Caco-2 (cell line): ENCODE measurements around the gene KSR2. TPM values are rescaled to one million over a fixed set of nuclear protein-coding genes. Genes with fewer than 3 reads are reported as not detected.

Experiments used
- BruUV-seq: library from RNA; stranded (reverse); fragments of 400-500 nt; replicated peaks from 2 replicates; lab custom pipeline; 2021; lab: Mats Ljungman, UMichigan
- CTCF ChIA-PET: fragments of 300-600 bp; sonication (Branson Sonifier 250); formaldehyde crosslinking; loops from one replicate; lab custom pipeline; 2022; ENCODE audit warnings: antibody characterized with exemption; lab: Charles Lee
- POLR2A ChIA-PET: fragments of 300-600 bp; sonication (Branson Sonifier 250); formaldehyde crosslinking; loops from one replicate; lab custom pipeline; 2022; ENCODE audit warnings: antibody characterized with exemption; lab: Charles Lee
- DNase-seq, 2 experiments: peaks; one replicate each; pipeline versions ENCODE4 v3.0.0 to v3.0.0-alpha.2; 2020 to 2022
- H3K27me3 ChIP-seq: replicated peaks from 2 replicates; pipeline ENCODE4 v1.6.0; 2011; ENCODE audit warnings: low read length; ENCODE audit not compliant: control insufficient read depth, insufficient read depth
- H3K36me3 ChIP-seq: 2 replicates; pipeline ENCODE4 v1.5.1; 2011; ENCODE audit warnings: low read length; ENCODE audit not compliant: control insufficient read depth, insufficient read depth
- H3K4me1 ChIP-seq: fragments of 250-450 bp; sonication (Bioruptor Pico); 2 replicates; pipeline ENCODE4 v1.5.1; 2020; ENCODE audit warnings: mild to moderate bottlenecking
- H3K4me3 ChIP-seq: 2 replicates; pipeline ENCODE4 v1.5.1; 2011; ENCODE audit warnings: low read depth, mild to moderate bottlenecking, control low read depth, low read length
- H3K9me3 ChIP-seq: fragments of 250-450 bp; sonication (Bioruptor Pico); 2 replicates; pipeline ENCODE4 v1.5.1; 2020; ENCODE audit warnings: mild to moderate bottlenecking, moderate library complexity
- H3K27ac Mint-ChIP-seq: one replicate; pipeline ENCODE4 v1.8.0; 2022; ENCODE audit warnings: mixed read lengths; ENCODE audit not compliant: unreplicated experiment
- H3K27me3 Mint-ChIP-seq: one replicate; pipeline ENCODE4 v1.8.0; 2022; ENCODE audit warnings: mixed read lengths; ENCODE audit not compliant: insufficient read depth, unreplicated experiment
- H3K36me3 Mint-ChIP-seq: one replicate; pipeline ENCODE4 v1.8.0; 2022; ENCODE audit warnings: mild to moderate bottlenecking, mixed read lengths; ENCODE audit not compliant: insufficient read depth, unreplicated experiment
- H3K4me1 Mint-ChIP-seq: one replicate; pipeline ENCODE4 v1.8.0; 2022; ENCODE audit warnings: low read depth, mixed read lengths; ENCODE audit not compliant: unreplicated experiment
- H3K4me3 Mint-ChIP-seq: one replicate; pipeline ENCODE4 v1.8.0; 2022; ENCODE audit warnings: mild to moderate bottlenecking, moderate library complexity, mixed read lengths; ENCODE audit not compliant: unreplicated experiment
- H3K9me3 Mint-ChIP-seq: one replicate; pipeline ENCODE4 v1.8.0; 2022; ENCODE audit warnings: mixed read lengths; ENCODE audit not compliant: unreplicated experiment
- intact Hi-C: fragments of 100-400 bp; cut with micrococcal nuclease; formaldehyde crosslinking; loops from one replicate; pipeline ENCODE4 v1.10.0; 2022; ENCODE audit not compliant: unreplicated experiment
- total RNA-seq: library from RNA; stranded (reverse); gene quantifications from 2 replicates; pipeline ENCODE4 v1.2.3, GENCODE V29; 2022
- TF ChIP-seq, protein P1 (sequence below), 2 experiments: fragments of 200-600 bp in 1 of 2; IDR thresholded peaks; 1 replicate in 1 of 2; 2 replicates in 1 of 2; pipeline versions ENCODE4 v1.5.1 to v1.8.0; 2011 to 2022; ENCODE audit warnings: antibody characterized with exemption in 1 of 2, control low read depth in 1 of 2, inconsistent platforms in 1 of 2, low read depth in 1 of 2, low read length in 1 of 2, mild to moderate bottlenecking in 1 of 2, moderate library complexity in 1 of 2; ENCODE audit not compliant: insufficient read depth in 1 of 2, severe bottlenecking in 1 of 2, unreplicated experiment in 1 of 2

KSR2 gene
- total RNA-seq, 1 experiment from 2014 or later: 0.66 TPM

DNA sequence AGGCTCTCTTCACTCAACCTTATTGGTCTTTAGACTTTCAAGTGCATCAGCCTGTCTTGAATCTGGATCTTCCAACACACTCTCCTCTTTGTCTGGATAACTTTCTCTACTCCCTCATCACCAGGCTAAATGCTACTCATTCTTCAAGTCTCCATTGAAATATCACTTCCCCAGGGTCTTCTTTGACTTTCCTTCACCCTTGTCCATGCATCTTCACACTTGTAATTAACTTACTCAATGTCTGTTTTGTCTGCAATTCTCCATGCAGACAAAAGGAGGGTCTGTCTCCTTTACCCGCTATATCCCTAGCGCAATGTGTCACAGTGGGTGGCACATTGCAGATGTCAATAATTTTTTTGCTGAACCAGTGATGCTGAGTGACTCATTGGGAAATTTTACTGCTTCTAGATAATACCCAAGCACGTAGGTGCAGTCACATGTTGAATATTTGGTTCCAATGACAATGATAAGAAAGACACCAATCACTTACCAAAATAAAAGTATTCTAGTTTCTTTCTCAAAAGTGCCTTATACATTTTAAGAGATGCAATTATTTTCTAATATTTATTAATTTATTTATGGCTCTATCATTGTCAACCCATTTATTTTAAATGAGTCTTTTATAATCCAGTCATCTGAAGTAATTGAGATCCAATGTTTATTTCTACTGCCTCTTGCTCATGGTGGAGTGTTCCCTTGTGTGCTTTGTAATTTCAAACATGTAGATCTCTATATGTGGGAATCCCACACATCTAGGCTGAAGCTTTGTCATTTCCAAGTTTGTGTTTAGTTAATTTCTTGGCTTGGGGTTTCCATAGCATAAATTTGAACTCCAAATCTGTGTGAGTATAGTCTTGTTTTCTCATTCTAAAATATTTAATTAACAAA, 26.0 kb upstream of the KSR2 start:
- Mint-ChIP-seq H3K36me3 (no peaks in the 10 kb centered on the region), H3K9me3 (peaks cover 6% of the 10 kb centered on the region), H3K4me3 (no peak overlapping the region), H3K4me1 (no peaks in the 10 kb centered on the region), H3K27ac (no peak overlapping the region), H3K27me3 (peaks cover 4% of the 10 kb centered on the region)
- ChIA-PET CTCF (no interaction called here), POLR2A (no interaction called here)
- H3K4me3 ChIP-seq: no peak overlapping the region
- TF ChIP-seq, protein P1, sequence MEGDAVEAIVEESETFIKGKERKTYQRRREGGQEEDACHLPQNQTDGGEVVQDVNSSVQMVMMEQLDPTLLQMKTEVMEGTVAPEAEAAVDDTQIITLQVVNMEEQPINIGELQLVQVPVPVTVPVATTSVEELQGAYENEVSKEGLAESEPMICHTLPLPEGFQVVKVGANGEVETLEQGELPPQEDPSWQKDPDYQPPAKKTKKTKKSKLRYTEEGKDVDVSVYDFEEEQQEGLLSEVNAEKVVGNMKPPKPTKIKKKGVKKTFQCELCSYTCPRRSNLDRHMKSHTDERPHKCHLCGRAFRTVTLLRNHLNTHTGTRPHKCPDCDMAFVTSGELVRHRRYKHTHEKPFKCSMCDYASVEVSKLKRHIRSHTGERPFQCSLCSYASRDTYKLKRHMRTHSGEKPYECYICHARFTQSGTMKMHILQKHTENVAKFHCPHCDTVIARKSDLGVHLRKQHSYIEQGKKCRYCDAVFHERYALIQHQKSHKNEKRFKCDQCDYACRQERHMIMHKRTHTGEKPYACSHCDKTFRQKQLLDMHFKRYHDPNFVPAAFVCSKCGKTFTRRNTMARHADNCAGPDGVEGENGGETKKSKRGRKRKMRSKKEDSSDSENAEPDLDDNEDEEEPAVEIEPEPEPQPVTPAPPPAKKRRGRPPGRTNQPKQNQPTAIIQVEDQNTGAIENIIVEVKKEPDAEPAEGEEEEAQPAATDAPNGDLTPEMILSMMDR (IDR thresholded peaks at IDR 0.05; ENCODE audit: insufficient read depth in 1 of 2, low read depth in 1 of 2, low read length in 1 of 2, severe bottlenecking in 1 of 2, unreplicated experiment in 1 of 2): no peak
- BruUV-seq: no TSS peak
- no peaks in the 10 kb centered on the region for H3K27me3 ChIP-seq
- no peaks in the 10 kb centered on the region for H3K9me3 ChIP-seq
- H3K36me3 ChIP-seq: no peaks in the 10 kb centered on the region
- intact Hi-C loops: no loop called here
- DNase-seq: no peak
- no peaks in the 10 kb centered on the region for H3K4me1 ChIP-seq

DNA sequence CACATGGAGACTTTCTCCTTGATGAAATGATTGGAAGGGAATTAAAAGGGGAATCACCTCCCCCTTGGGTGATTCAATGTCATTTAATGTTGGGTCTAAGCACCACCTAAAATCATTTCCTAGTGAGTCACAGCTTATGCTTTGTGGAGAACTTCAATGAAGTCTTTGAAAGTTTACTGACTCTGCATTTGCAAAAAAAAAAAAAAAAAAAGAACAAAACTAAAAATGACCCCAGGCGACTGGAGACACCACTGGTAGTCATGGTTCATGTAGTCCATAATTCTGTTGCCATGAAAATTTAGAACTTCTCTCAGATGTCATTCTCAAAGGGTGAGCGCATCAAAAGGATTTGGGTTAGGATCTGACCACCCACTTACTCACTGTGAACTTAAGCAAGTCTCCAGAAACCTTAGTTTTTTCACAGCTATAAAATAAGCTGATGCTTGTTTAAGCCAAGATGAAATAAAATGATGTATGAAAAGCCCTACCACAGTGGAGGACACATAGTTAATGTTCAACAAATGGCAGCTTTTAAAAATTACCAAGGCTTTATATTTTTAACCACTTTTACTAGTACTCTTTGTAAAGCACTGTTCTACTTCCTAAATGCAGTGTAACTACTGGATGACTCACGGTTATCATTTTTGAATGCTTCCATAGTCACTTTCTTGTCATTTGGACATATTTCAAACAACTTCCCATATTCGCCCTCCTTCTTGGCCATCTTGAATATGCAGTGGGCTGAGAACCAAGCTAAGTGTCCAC, 18.1 kb upstream of the KSR2 start:
- H3K36me3 ChIP-seq: no peaks in the 10 kb centered on the region
- Mint-ChIP-seq H3K4me1 (no peaks in the 10 kb centered on the region), H3K27me3 (peaks cover 4% of the 10 kb centered on the region), H3K4me3 (no peak overlapping the region), H3K27ac (no peak overlapping the region), H3K9me3 (no peaks in the 10 kb centered on the region), H3K36me3 (no peaks in the 10 kb centered on the region)
- ChIA-PET CTCF (no interaction called here), POLR2A (no interaction called here)
- no peaks in the 10 kb centered on the region for H3K9me3 ChIP-seq
- no peaks in the 10 kb centered on the region for H3K27me3 ChIP-seq
- no peak for DNase-seq
- no peaks in the 10 kb centered on the region for H3K4me1 ChIP-seq
- BruUV-seq: no TSS peak
- no peak overlapping the region for H3K4me3 ChIP-seq
- intact Hi-C loops: no loop called here
- TF ChIP-seq, protein P1 (IDR thresholded peaks at IDR 0.05; ENCODE audit: insufficient read depth in 1 of 2, low read depth in 1 of 2, low read length in 1 of 2, severe bottlenecking in 1 of 2, unreplicated experiment in 1 of 2): no peak

DNA sequence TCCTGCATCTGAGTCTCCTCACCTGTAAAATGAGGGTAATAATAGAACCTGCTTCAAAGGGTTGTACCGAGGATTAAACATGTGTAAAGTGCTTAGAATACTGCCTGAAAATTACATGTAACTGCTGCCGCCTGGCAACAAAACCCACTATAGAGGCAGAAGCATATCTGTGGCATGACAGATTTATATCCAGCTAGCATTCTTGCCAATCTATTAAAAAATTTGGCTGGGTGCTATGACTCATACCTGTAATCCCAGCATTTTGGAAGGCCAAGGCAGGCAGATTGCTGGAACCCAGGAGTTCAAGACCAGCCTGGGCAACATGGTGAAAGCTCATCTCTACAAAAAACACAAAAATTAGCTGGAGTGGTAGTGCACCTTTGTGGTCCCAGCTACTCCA, 16.4 kb upstream of the KSR2 start:
- intact Hi-C loops: no loop called here
- DNase-seq: no peak
- ChIA-PET CTCF (no interaction called here), POLR2A (no interaction called here)
- no peaks in the 10 kb centered on the region for H3K9me3 Mint-ChIP-seq
- BruUV-seq: no TSS peak
- Histone ChIP-seq H3K36me3 (no peaks in the 10 kb centered on the region), H3K27me3 (no peaks in the 10 kb centered on the region), H3K4me3 (no peak overlapping the region), H3K9me3 (no peaks in the 10 kb centered on the region), H3K4me1 (no peaks in the 10 kb centered on the region)
- H3K27ac Mint-ChIP-seq: no peak overlapping the region
- no peaks in the 10 kb centered on the region for H3K4me1 Mint-ChIP-seq
- no peaks in the 10 kb centered on the region for H3K36me3 Mint-ChIP-seq
- no peak overlapping the region for H3K4me3 Mint-ChIP-seq
- TF ChIP-seq, protein P1 (IDR thresholded peaks at IDR 0.05; ENCODE audit: insufficient read depth in 1 of 2, low read depth in 1 of 2, low read length in 1 of 2, severe bottlenecking in 1 of 2, unreplicated experiment in 1 of 2): no peak
- H3K27me3 Mint-ChIP-seq: peaks cover 4% of the 10 kb centered on the region
